CD4-positive, alpha-beta T cell (primary cell): Measurements from ENCODE around the gene SLC24A5. TPM values are rescaled to one million over a fixed set of nuclear protein-coding genes. Genes with fewer than 3 reads are reported as not detected.

ENCODE experiments used
- ATAC-seq: fragments of 200-7000 bp; cut with Tn5 transposase; one replicate; pipeline ENCODE4 v1.10.0; 2022; ENCODE audit warnings: mild to moderate bottlenecking; ENCODE audit not compliant: poor library complexity
- CTCF ChIA-PET: fragments of 350-600 bp; sonication (Branson Sonifier 250); formaldehyde crosslinking; loops from one replicate; lab custom pipeline; 2021; ENCODE audit warnings: antibody characterized with exemption, inconsistent platforms; lab: Charles Lee
- POLR2A ChIA-PET: fragments of 350-600 bp; sonication (Branson Sonifier 250); formaldehyde crosslinking; loops from one replicate; lab custom pipeline; 2021; ENCODE audit warnings: antibody characterized with exemption, inconsistent platforms; lab: Charles Lee
- DNase-seq, 14 experiments: peaks; one replicate each; pipeline ENCODE4 v3.0.0-alpha.2; 2013 to 2020; ENCODE audit warnings: mixed read lengths in 2 of 14
- H3K27ac ChIP-seq, 2 donors: one replicate each; pipeline versions ENCODE4 v1.5.1 to v1.7.0; 2013; ENCODE audit warnings: low read length in 2 of 2, low read depth in 1 of 2, mild to moderate bottlenecking in 1 of 2
- H3K27me3 ChIP-seq, 2 experiments: 1 replicate in 1 of 2; 2 replicates in 1 of 2; pipeline versions ENCODE4 v1.6.1 to v1.7.0; 2013; ENCODE audit warnings: low read length in 2 of 2, control low read depth in 1 of 2, mild to moderate bottlenecking in 1 of 2, moderate library complexity in 1 of 2; ENCODE audit not compliant: insufficient read depth in 2 of 2, control insufficient read depth in 1 of 2
- H3K36me3 ChIP-seq: one replicate; pipeline ENCODE4 v1.6.1; 2013; ENCODE audit warnings: low read length, control low read depth; ENCODE audit not compliant: insufficient read depth
- H3K4me1 ChIP-seq: one replicate; pipeline ENCODE4 v1.6.1; 2013; ENCODE audit warnings: low read length, control low read depth; ENCODE audit not compliant: insufficient read depth
- H3K4me3 ChIP-seq: one replicate; pipeline ENCODE4 v1.5.1; 2013; ENCODE audit warnings: mild to moderate bottlenecking, low read length, moderate library complexity
- H3K9me3 ChIP-seq, 2 experiments: 1 replicate in 1 of 2; 2 replicates in 1 of 2; pipeline versions ENCODE4 v1.6.1 to v1.7.0; 2013; ENCODE audit warnings: low read length in 2 of 2, mild to moderate bottlenecking in 2 of 2, control low read depth in 1 of 2, moderate library complexity in 1 of 2; ENCODE audit not compliant: control insufficient read depth in 1 of 2, insufficient read depth in 1 of 2
- H3K27ac Mint-ChIP-seq: one replicate; pipeline ENCODE4 v1.8.0; 2020; ENCODE audit warnings: mixed read lengths
- H3K27me3 Mint-ChIP-seq: one replicate; pipeline ENCODE4 v1.8.0; 2021; ENCODE audit warnings: mixed read lengths
- H3K36me3 Mint-ChIP-seq: one replicate; pipeline ENCODE4 v1.8.0; 2021; ENCODE audit warnings: low read depth, mixed read lengths
- H3K4me1 Mint-ChIP-seq: one replicate; pipeline ENCODE4 v1.8.0; 2021; ENCODE audit warnings: low read depth, mixed read lengths
- H3K4me3 Mint-ChIP-seq: one replicate; pipeline ENCODE4 v1.8.0; 2020; ENCODE audit warnings: mild to moderate bottlenecking, mixed read lengths
- H3K9me3 Mint-ChIP-seq: one replicate; pipeline ENCODE4 v1.8.0; 2020; ENCODE audit warnings: mixed read lengths
- intact Hi-C, 2 experiments: fragments of 100-400 bp; cut with DNase I in 1 of 2; cut with micrococcal nuclease in 1 of 2; formaldehyde crosslinking; loops; one replicate each; pipeline versions ENCODE4 v1.15.1 to v1.9.0; 2023 to 2025; cut with DNase I, micrococcal nuclease
- total RNA-seq, 174 experiments: library from RNA in 2 of 174; stranded (reverse) in 2 of 174; gene quantifications; one replicate each; pipeline ENCODE4 v1.2.3 and lab custom pipeline; 2021 to 2026
- TF ChIP-seq, protein P1 (sequence below): fragments of 200-600 bp; IDR thresholded peaks from one replicate; pipeline ENCODE4 v1.8.0; 2022; ENCODE audit warnings: antibody characterized with exemption, mild to moderate bottlenecking

Gene SLC24A5
- total RNA-seq, 2 experiments from 2014 or later = not detected

DNA sequence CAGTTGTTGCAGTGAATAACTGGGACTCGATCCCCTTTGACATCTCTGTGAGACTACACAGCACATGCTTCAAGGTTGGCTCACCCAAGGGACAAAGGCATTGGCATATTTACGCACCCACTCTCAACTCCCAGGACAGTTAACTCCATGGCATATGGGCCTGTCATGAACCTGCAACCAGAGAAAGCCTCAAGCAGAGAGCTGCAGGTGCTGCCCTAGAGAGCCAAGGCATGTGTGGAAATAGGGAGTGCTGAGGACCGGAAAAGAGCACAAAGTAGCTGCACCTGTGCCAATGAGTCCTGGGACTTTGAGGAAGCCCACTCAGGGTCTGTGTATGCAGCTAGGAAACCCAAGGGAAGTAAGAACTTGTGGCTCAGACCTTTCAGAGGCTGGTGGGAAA lies 32.9 kb upstream of the SLC24A5 start:
- intact Hi-C loops = no loop called here
- H3K4me1 ChIP-seq = no peaks in the 10 kb centered on the region
- H3K36me3 ChIP-seq = no peaks in the 10 kb centered on the region
- no peak overlapping the region for H3K27ac ChIP-seq
- no peak for DNase-seq
- H3K9me3 ChIP-seq = no peaks in the 10 kb centered on the region
- ATAC-seq = no peak
- CTCF ChIA-PET = no interaction called here
- TF ChIP-seq, protein P1, sequence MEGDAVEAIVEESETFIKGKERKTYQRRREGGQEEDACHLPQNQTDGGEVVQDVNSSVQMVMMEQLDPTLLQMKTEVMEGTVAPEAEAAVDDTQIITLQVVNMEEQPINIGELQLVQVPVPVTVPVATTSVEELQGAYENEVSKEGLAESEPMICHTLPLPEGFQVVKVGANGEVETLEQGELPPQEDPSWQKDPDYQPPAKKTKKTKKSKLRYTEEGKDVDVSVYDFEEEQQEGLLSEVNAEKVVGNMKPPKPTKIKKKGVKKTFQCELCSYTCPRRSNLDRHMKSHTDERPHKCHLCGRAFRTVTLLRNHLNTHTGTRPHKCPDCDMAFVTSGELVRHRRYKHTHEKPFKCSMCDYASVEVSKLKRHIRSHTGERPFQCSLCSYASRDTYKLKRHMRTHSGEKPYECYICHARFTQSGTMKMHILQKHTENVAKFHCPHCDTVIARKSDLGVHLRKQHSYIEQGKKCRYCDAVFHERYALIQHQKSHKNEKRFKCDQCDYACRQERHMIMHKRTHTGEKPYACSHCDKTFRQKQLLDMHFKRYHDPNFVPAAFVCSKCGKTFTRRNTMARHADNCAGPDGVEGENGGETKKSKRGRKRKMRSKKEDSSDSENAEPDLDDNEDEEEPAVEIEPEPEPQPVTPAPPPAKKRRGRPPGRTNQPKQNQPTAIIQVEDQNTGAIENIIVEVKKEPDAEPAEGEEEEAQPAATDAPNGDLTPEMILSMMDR = no peak
- H3K4me1 Mint-ChIP-seq = no peaks in the 10 kb centered on the region
- H3K36me3 Mint-ChIP-seq = no peaks in the 10 kb centered on the region
- H3K4me3 Mint-ChIP-seq = no peak overlapping the region
- no peaks in the 10 kb centered on the region for H3K9me3 Mint-ChIP-seq
- POLR2A ChIA-PET = no interaction called here
- no peak overlapping the region for H3K4me3 ChIP-seq
- H3K27ac Mint-ChIP-seq = no peak overlapping the region
- peaks cover 17% of the 10 kb centered on the region for H3K27me3 Mint-ChIP-seq
- H3K27me3 ChIP-seq = no peaks in the 10 kb centered on the region

DNA sequence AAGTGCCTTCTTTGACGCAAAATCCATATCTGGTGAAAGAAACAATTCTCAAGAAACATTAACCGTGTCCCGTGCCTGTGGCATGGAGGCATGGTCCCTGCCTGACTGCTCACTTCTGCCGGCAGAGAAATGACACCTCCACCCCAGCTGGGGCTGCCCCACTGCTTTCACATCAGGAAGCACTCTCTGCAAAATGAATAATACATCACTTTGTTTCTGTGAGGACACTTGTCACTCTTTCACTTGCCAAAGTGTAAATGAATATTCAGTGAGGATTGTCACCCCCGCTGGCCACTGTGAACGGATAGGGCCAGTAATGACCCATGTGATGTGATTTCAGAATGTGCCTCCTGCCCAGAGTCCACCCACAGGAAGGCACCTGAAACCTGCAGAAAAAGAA lies 31.1 kb upstream of the SLC24A5 start:
- H3K36me3 Mint-ChIP-seq = no peaks in the 10 kb centered on the region
- intact Hi-C loops = no loop called here
- POLR2A ChIA-PET = no interaction called here

DNA sequence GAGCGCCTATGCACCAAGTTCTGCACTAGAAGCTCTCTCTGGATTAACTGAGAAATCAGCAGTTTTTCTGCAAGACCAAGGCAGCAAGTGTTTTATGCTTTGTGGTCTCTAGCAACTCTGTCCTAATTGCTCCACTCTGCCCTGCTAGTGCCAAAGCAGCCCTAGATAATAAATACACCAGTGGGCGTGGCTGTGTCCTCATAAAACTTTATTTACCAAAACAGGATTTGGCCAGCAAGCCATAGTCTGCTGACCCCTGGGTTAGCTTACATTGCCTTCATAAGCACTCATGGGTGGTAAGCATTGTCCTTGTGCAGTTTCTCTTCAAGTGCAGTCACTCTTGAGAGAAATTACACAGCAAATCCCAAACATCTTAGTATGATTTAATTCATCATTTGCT lies 30.7 kb upstream of the SLC24A5 start:
- no peak overlapping the region for H3K27ac Mint-ChIP-seq
- no peaks in the 10 kb centered on the region for H3K36me3 ChIP-seq
- no peaks in the 10 kb centered on the region for H3K4me1 ChIP-seq
- ChIA-PET CTCF (no interaction called here), POLR2A (no interaction called here)
- ATAC-seq = no peak
- no peaks in the 10 kb centered on the region for H3K4me1 Mint-ChIP-seq
- H3K27me3 ChIP-seq = no peaks in the 10 kb centered on the region
- H3K9me3 ChIP-seq = no peaks in the 10 kb centered on the region
- peaks cover 17% of the 10 kb centered on the region for H3K27me3 Mint-ChIP-seq
- H3K27ac ChIP-seq = no peak overlapping the region
- no peaks in the 10 kb centered on the region for H3K36me3 Mint-ChIP-seq
- no peak overlapping the region for H3K4me3 ChIP-seq
- no peak overlapping the region for H3K4me3 Mint-ChIP-seq
- intact Hi-C loops = no loop called here
- TF ChIP-seq, protein P1 = no peak
- no peak for DNase-seq
- H3K9me3 Mint-ChIP-seq = no peaks in the 10 kb centered on the region

More for the DNA sequence above, 31.1 kb upstream of the SLC24A5 start:
- DNase-seq (no peak), ATAC-seq (no peak)
- H3K27me3 Mint-ChIP-seq = peaks cover 17% of the 10 kb centered on the region
- H3K27ac Mint-ChIP-seq = no peak overlapping the region
- no peak overlapping the region for H3K4me3 Mint-ChIP-seq
- H3K4me1 Mint-ChIP-seq = no peaks in the 10 kb centered on the region
- TF ChIP-seq, protein P1 = no peak
- no peaks in the 10 kb centered on the region for H3K36me3 ChIP-seq
- H3K27ac ChIP-seq = no peak overlapping the region
- H3K9me3 ChIP-seq = no peaks in the 10 kb centered on the region
- CTCF ChIA-PET = no interaction called here
- H3K9me3 Mint-ChIP-seq = no peaks in the 10 kb centered on the region
- no peaks in the 10 kb centered on the region for H3K27me3 ChIP-seq
- H3K4me3 ChIP-seq = no peak overlapping the region
- no peaks in the 10 kb centered on the region for H3K4me1 ChIP-seq
